Panc1 (cell line): ENCODE data around the gene SLC9A3.

Experiments
- CTCF ChIP-seq: fragments of 450-650 bp; IDR thresholded peaks from 2 replicates; pipeline ENCODE4 v1.5.1; 2017; ENCODE audit warnings: mild to moderate bottlenecking
- POLR2AphosphoS5 ChIP-seq: IDR thresholded peaks from 2 replicates; pipeline ENCODE4 v1.6.1; 2012; ENCODE audit warnings: mild to moderate bottlenecking, low read depth, low read length, moderate library complexity
- TCF7L2 ChIP-seq: IDR thresholded peaks from 2 replicates; pipeline ENCODE4 v1.6.1; 2011; ENCODE audit warnings: mild to moderate bottlenecking, low read depth, low read length, inconsistent platforms

GRCh38 chr5:427415-428087 lies 96.7 kb downstream of the SLC9A3 start:
- no peak for TF ChIP-seq CTCF
- no peak for TF ChIP-seq POLR2AphosphoS5
- TF ChIP-seq TCF7L2, result no peak
